Vagina (tissue), 2 donors: ENCODE data around the gene GEMIN8. TPM values are rescaled to one million over a fixed set of nuclear protein-coding genes. Genes with fewer than 3 reads are reported as not detected.

Experiments used
- DNase-seq, 2 donors: peaks; one replicate each; pipeline ENCODE4 v3.0.0-alpha.2; 2017; ENCODE audit errors: extremely low spot score in 2 of 2
- H3K27ac ChIP-seq: fragments of 200-600 bp; sonication (generic); one replicate; pipeline ENCODE4 v1.5.1; 2019
- H3K27me3 ChIP-seq: fragments of 200-600 bp; sonication (generic); one replicate; pipeline ENCODE4 v1.5.1; 2019
- H3K36me3 ChIP-seq, 2 donors: fragments of 200-600 bp; sonication (generic); one replicate each; pipeline ENCODE4 v1.5.1; 2017 to 2019
- H3K4me1 ChIP-seq: fragments of 200-600 bp; sonication (generic); one replicate; pipeline ENCODE4 v1.5.1; 2019
- H3K4me3 ChIP-seq, 2 donors: fragments of 200-600 bp; sonication (generic); 1 replicate in 1 of 2; 2 replicates in 1 of 2; pipeline ENCODE4 v1.5.1; 2016 to 2019
- H3K9me3 ChIP-seq: fragments of 200-600 bp; sonication (generic); one replicate; pipeline ENCODE4 v1.5.1; 2019
- CTCF ChIP-seq, 3 experiments: fragments of 450-650 bp in 2 of 3; fragments of 200-600 bp in 1 of 3; sonication (generic) in 1 of 3; IDR thresholded peaks; one replicate each; pipeline ENCODE4 v1.5.1; 2017 to 2019; ENCODE audit warnings: antibody characterized with exemption in 3 of 3, mild to moderate bottlenecking in 2 of 3, moderate library complexity in 2 of 3
- POLR2A ChIP-seq, 2 donors: fragments of 450-650 bp; IDR thresholded peaks; one replicate each; pipeline ENCODE4 v1.6.1; 2017; ENCODE audit warnings: antibody characterized with exemption in 2 of 2, mild to moderate bottlenecking in 2 of 2, moderate library complexity in 2 of 2
- POLR2AphosphoS5 ChIP-seq, 2 donors: sonication (generic); formaldehyde crosslinking; IDR thresholded peaks; one replicate each; pipeline ENCODE4 v1.9.0; 2017; ENCODE audit warnings: antibody characterized with exemption in 2 of 2, mild to moderate bottlenecking in 2 of 2, low read depth in 1 of 2; ENCODE audit not compliant: insufficient read depth in 1 of 2
- intact Hi-C: fragments of 100-400 bp; cut with DNase I; formaldehyde crosslinking; loops from one replicate; pipeline ENCODE4 v1.15.1; 2023
- total RNA-seq: library from RNA; depleted of rRNA; stranded (reverse); fragments of >200 nt; gene quantifications from one replicate; pipeline ENCODE4 v1.2.3, GENCODE V29; 2016

GEMIN8 gene
- total RNA-seq, 1 donor from 2014 or later = 16.5 TPM

GRCh38 chrX:14064626-14065432 is 35.1 kb upstream of the GEMIN8 start:
- TF ChIP-seq POLR2AphosphoS5 (IDR thresholded peaks at IDR 0.05; ENCODE audit: insufficient read depth in 1 of 2, low read depth in 1 of 2) (no peak), CTCF (IDR thresholded peaks at IDR 0.05) (no peak), POLR2A (IDR thresholded peaks at IDR 0.05) (no peak)
- Histone ChIP-seq H3K4me1 (no peaks in the 10 kb centered on the region), H3K27ac (no peak overlapping the region), H3K4me3 (no peak overlapping the region), H3K9me3 (no peaks in the 10 kb centered on the region), H3K27me3 (no peaks in the 10 kb centered on the region), H3K36me3 (no peaks in the 10 kb centered on the region)
- intact Hi-C loops = no loop called here
- DNase-seq = no peak

- no peaks in the 10 kb centered on the region for H3K4me1 ChIP-seq
- intact Hi-C loops = no loop called here
These were observed 32.8 kb upstream of the GEMIN8 start for GRCh38 chrX:14062524-14062923.

GRCh38 chrX:14056206-14056605 is 26.5 kb upstream of the GEMIN8 start:
- Histone ChIP-seq H3K4me1 (no peaks in the 10 kb centered on the region), H3K9me3 (no peaks in the 10 kb centered on the region), H3K36me3 (no peaks in the 10 kb centered on the region), H3K27ac (no peak overlapping the region), H3K27me3 (no peaks in the 10 kb centered on the region), H3K4me3 (no peak overlapping the region)
- intact Hi-C loops = no loop called here
- TF ChIP-seq POLR2A (IDR thresholded peaks at IDR 0.05) = no peak
- TF ChIP-seq CTCF (IDR thresholded peaks at IDR 0.05) = no peak
- no peak for TF ChIP-seq POLR2AphosphoS5 (IDR thresholded peaks at IDR 0.05; ENCODE audit: insufficient read depth in 1 of 2, low read depth in 1 of 2)
- no peak for DNase-seq

More at GRCh38 chrX:14062524-14062923, 32.8 kb upstream of the GEMIN8 start:
- no peak overlapping the region for H3K27ac ChIP-seq
- H3K36me3 ChIP-seq = no peaks in the 10 kb centered on the region
- DNase-seq = no peak
- H3K4me3 ChIP-seq = no peak overlapping the region
- no peaks in the 10 kb centered on the region for H3K9me3 ChIP-seq
- TF ChIP-seq CTCF (IDR thresholded peaks at IDR 0.05) (no peak), POLR2AphosphoS5 (IDR thresholded peaks at IDR 0.05; ENCODE audit: insufficient read depth in 1 of 2, low read depth in 1 of 2) (no peak), POLR2A (IDR thresholded peaks at IDR 0.05) (no peak)
- no peaks in the 10 kb centered on the region for H3K27me3 ChIP-seq

DNA sequence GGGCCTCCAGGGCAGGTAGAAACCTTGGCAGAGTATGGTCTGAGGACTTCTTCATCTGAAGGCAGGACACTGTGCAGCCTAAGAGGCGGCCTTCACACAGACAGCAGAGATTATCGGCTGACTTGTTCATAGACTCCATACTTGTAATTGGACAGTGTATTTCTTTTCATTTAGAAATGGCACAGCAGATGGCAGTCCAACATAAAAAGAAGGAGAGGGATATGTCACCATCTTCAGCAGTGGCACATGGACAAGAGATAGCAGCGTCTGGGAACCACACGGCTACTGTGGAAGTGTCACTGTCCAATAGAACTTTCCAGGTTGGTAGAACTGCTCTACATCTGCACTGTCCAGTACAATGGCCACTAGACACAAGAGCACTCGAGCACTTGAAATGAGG is 21.7 kb upstream of the GEMIN8 start:
- H3K36me3 ChIP-seq = no peaks in the 10 kb centered on the region
- no peak overlapping the region for H3K4me3 ChIP-seq
- H3K4me1 ChIP-seq = no peaks in the 10 kb centered on the region
- no peaks in the 10 kb centered on the region for H3K27me3 ChIP-seq
- H3K27ac ChIP-seq = no peak overlapping the region
- no peaks in the 10 kb centered on the region for H3K9me3 ChIP-seq
- DNase-seq = no peak
- intact Hi-C loops = no loop called here
- TF ChIP-seq POLR2A (IDR thresholded peaks at IDR 0.05) (no peak), CTCF (IDR thresholded peaks at IDR 0.05) (no peak), POLR2AphosphoS5 (IDR thresholded peaks at IDR 0.05; ENCODE audit: insufficient read depth in 1 of 2, low read depth in 1 of 2) (no peak)

GRCh38 chrX:14050709-14051108 is 21.0 kb upstream of the GEMIN8 start:
- H3K9me3 ChIP-seq = no peaks in the 10 kb centered on the region
- no peaks in the 10 kb centered on the region for H3K27me3 ChIP-seq
- no peak overlapping the region for H3K27ac ChIP-seq
- no peak overlapping the region for H3K4me3 ChIP-seq
- no peaks in the 10 kb centered on the region for H3K36me3 ChIP-seq
- no peak for DNase-seq
- H3K4me1 ChIP-seq = no peaks in the 10 kb centered on the region
- intact Hi-C loops = no loop called here
- TF ChIP-seq POLR2AphosphoS5 (IDR thresholded peaks at IDR 0.05; ENCODE audit: insufficient read depth in 1 of 2, low read depth in 1 of 2) (no peak), POLR2A (IDR thresholded peaks at IDR 0.05) (no peak), CTCF (IDR thresholded peaks at IDR 0.05) (no peak)
